NOMO-1 treated with dmso at 0.1 percent for 144 hours (cell line): Measurements from ENCODE around the gene SURF4.
"Not testable (repeated sequence)": the region's sequence is repeated elsewhere in the genome, so short reads cannot be mapped to it uniquely, and the experiment has no call there.

Experiments
- DNase-seq: peaks from one replicate; lab custom pipeline; 2025; ENCODE audit not compliant: unreplicated experiment; lab: John Stamatoyannopoulos, UW

The SURF4 gene

GRCh38 chr9:133397895-133398294, 22.0 kb upstream of the SURF4 start:
- DNase-seq = no peak

GRCh38 chr9:133397370-133397769, 21.5 kb upstream of the SURF4 start:
- no peak for DNase-seq

GRCh38 chr9:133396952-133397351, 21.1 kb upstream of the SURF4 start:
- DNase-seq = no peak

- no peak for DNase-seq
Observed at GRCh38 chr9:133394687-133395271, 18.9 kb upstream of the SURF4 start.

- DNase-seq = no peak
Observed at GRCh38 chr9:133393399-133393798, 17.5 kb upstream of the SURF4 start.

GRCh38 chr9:133392308-133392707, 16.4 kb upstream of the SURF4 start:
- DNase-seq = not testable (repeated sequence)

- DNase-seq = not testable (repeated sequence)
Observed at GRCh38 chr9:133391449-133391848, 15.6 kb upstream of the SURF4 start.

- no peak for DNase-seq
Observed at GRCh38 chr9:133390713-133391112, 14.9 kb upstream of the SURF4 start.

GRCh38 chr9:133389562-133389961, 13.7 kb upstream of the SURF4 start:
- no peak for DNase-seq

GRCh38 chr9:133389025-133389557, 13.2 kb upstream of the SURF4 start:
- no peak for DNase-seq

GRCh38 chr9:133387680-133388079, 11.8 kb upstream of the SURF4 start:
- DNase-seq = no peak

- DNase-seq = no peak
Observed at GRCh38 chr9:133386338-133386737, 10.5 kb upstream of the SURF4 start.

GRCh38 chr9:133385452-133385851, 9.6 kb upstream of the SURF4 start:
- DNase-seq = no peak

- DNase-seq = no peak
Observed at GRCh38 chr9:133384736-133385321, 9.0 kb upstream of the SURF4 start.

GRCh38 chr9:133383438-133383837, 7.6 kb upstream of the SURF4 start:
- no peak for DNase-seq

- DNase-seq = no peak
Observed at GRCh38 chr9:133382507-133383141, 6.8 kb upstream of the SURF4 start.

GRCh38 chr9:133380734-133381133, 4.9 kb upstream of the SURF4 start:
- DNase-seq = no peak

GRCh38 chr9:133379153-133380086, 3.6 kb upstream of the SURF4 start:
- no peak for DNase-seq

GRCh38 chr9:133378408-133378962, 2.6 kb upstream of the SURF4 start:
- DNase-seq = no peak

GRCh38 chr9:133377721-133378216, 1.9 kb upstream of the SURF4 start:
- no peak for DNase-seq

- not testable (repeated sequence) for DNase-seq
Observed at GRCh38 chr9:133377280-133377679, 1.4 kb upstream of the SURF4 start.
